ENCODE results near the gene TP53.

GRCh38 chr17:7655541-7655840, 31.8 kb downstream of the TP53 start:
- TF ChIP-seq SP1 (CRISPR knock-in tag; conservative IDR thresholded peaks at IDR 0.05) (no peak), KAT7 (CRISPR knock-in tag; IDR thresholded peaks at IDR 0.05; ENCODE audit: borderline replicate concordance) (no peak), ATF3 (CRISPR knock-in tag; conservative IDR thresholded peaks at IDR 0.05) (no peak), CTCF (IDR thresholded peaks at IDR 0.05) (no peak), MAX (CRISPR knock-in tag; IDR thresholded peaks at IDR 0.05) (no peak), GABPB1 (CRISPR knock-in tag; IDR thresholded peaks at IDR 0.05) (no peak), ZNF532 (CRISPR knock-in tag; IDR thresholded peaks at IDR 0.05; ENCODE audit: borderline replicate concordance) (no peak), TEAD4 (CRISPR knock-in tag; IDR thresholded peaks at IDR 0.05) (no peak), MLX (CRISPR knock-in tag; IDR thresholded peaks at IDR 0.05) (no peak), JAZF1 (CRISPR knock-in tag; IDR thresholded peaks at IDR 0.05) (no peak), ZNF263 (CRISPR knock-in tag; IDR thresholded peaks at IDR 0.05; ENCODE audit: low read depth) (no peak), HMGXB4 (CRISPR knock-in tag; IDR thresholded peaks at IDR 0.05) (no peak)

Measured in WTC11 (cell line).